ENCODE results near the gene KLHL22.

The KLHL22 gene

DNA sequence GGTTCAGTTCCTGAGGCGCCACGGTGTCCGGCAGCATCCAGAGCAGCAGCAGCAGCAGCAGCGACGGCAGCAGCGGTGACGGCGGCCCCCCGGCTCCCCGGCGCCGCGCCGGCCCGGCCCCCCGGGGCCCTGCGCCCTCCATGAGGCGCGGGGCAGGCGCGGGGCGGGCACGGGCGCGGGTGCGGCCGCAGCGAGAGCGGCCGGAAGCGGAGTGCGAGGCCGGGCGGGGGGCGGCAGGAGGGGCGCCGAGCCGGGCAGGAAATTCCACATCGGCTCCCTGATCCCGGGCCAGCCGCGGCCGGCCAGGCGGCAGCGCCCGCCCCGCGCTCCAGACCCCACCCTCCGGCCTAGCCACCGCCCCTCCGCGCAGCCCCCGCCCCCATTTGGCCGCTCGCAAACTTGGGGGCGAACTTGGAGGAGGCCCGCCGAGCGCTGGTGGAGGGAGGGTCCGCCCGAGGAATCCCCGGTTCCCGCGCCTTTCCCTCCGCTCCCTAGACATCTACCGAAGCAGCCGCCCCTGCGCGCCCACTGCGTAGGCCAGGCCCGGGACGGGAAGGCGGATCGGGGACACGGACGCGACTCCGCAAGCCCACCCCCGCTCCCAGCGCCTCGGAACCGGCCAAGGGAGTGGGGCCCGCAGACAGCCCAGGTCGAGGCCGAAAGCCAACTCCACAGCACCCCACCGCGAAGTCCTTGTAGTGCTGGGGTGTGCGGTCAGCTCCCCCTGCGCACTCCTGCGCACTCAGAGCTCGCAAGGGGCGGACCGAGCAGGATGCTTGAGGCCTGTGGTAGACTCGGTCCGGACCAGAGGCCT, 57.8 kb downstream of the KLHL22 start, which contains the start of gene SCARF2:
SCARF2 (minus strand) TSS at position 213 of the 814 bp plus-strand sequence; CDS start at position 142, 71 bp downstream.
- H3K79me2 ChIP-seq (ENCODE audit: low read length) = no peaks in the 10 kb centered on the region
- H3K4me3 ChIP-seq (ENCODE audit: low read length) = no peak within 1 kb of the TSS
- no peak within 1 kb of the TSS for H2AFZ ChIP-seq (ENCODE audit: low read depth, low read length)
- H4K20me1 ChIP-seq (ENCODE audit: insufficient read depth, low read length) = no peaks in the 10 kb centered on the region
- no peak within 1 kb of the TSS for H3K4me2 ChIP-seq (ENCODE audit: low read length)
- H3K4me1 ChIP-seq (ENCODE audit: low read length) = no peaks in the 10 kb centered on the region
- no peak within 1 kb of the TSS for H3K27ac ChIP-seq (ENCODE audit: low read length)
- no peaks in the 10 kb centered on the region for H3K27me3 ChIP-seq (ENCODE audit: low read depth, low read length)
- H3K36me3 ChIP-seq (replicated peaks; ENCODE audit: low read depth, low read length) = peaks cover 10% of the 10 kb centered on the region
- TF ChIP-seq EZH2phosphoT487 (IDR thresholded peaks at IDR 0.05; ENCODE audit: low read depth) = no peak
- TF ChIP-seq, protein P1, sequence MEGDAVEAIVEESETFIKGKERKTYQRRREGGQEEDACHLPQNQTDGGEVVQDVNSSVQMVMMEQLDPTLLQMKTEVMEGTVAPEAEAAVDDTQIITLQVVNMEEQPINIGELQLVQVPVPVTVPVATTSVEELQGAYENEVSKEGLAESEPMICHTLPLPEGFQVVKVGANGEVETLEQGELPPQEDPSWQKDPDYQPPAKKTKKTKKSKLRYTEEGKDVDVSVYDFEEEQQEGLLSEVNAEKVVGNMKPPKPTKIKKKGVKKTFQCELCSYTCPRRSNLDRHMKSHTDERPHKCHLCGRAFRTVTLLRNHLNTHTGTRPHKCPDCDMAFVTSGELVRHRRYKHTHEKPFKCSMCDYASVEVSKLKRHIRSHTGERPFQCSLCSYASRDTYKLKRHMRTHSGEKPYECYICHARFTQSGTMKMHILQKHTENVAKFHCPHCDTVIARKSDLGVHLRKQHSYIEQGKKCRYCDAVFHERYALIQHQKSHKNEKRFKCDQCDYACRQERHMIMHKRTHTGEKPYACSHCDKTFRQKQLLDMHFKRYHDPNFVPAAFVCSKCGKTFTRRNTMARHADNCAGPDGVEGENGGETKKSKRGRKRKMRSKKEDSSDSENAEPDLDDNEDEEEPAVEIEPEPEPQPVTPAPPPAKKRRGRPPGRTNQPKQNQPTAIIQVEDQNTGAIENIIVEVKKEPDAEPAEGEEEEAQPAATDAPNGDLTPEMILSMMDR (IDR thresholded peaks at IDR 0.05; ENCODE audit: low read depth, low read length) = no peak
- no peaks in the 10 kb centered on the region for H3K9me3 ChIP-seq (ENCODE audit: insufficient read depth, low read length)
- no peak within 1 kb of the TSS for H3K9ac ChIP-seq (ENCODE audit: low read length)

- H3K9me3 ChIP-seq (ENCODE audit: insufficient read depth, low read length) = no peaks in the 10 kb centered on the region
- H3K27me3 ChIP-seq (ENCODE audit: low read depth, low read length) = no peaks in the 10 kb centered on the region
- H3K9ac ChIP-seq (ENCODE audit: low read length) = no peak overlapping the region
- TF ChIP-seq, protein P1 (IDR thresholded peaks at IDR 0.05; ENCODE audit: low read depth, low read length) = no peak
- TF ChIP-seq EZH2phosphoT487 (IDR thresholded peaks at IDR 0.05; ENCODE audit: low read depth) = no peak
- no peaks in the 10 kb centered on the region for H3K4me1 ChIP-seq (ENCODE audit: low read length)
- no peaks in the 10 kb centered on the region for H3K79me2 ChIP-seq (ENCODE audit: low read length)
- H3K4me2 ChIP-seq (ENCODE audit: low read length) = no peak overlapping the region
- H4K20me1 ChIP-seq (ENCODE audit: insufficient read depth, low read length) = no peaks in the 10 kb centered on the region
- peaks cover 1% of the 10 kb centered on the region for H3K36me3 ChIP-seq (replicated peaks; ENCODE audit: low read depth, low read length)
- no peak overlapping the region for H3K27ac ChIP-seq (ENCODE audit: low read length)
- no peak overlapping the region for H3K4me3 ChIP-seq (ENCODE audit: low read length)
- H2AFZ ChIP-seq (ENCODE audit: low read depth, low read length) = no peak overlapping the region
Measured at GRCh38 chr22:20436768-20437612, 58.6 kb downstream of the KLHL22 start.

DNA sequence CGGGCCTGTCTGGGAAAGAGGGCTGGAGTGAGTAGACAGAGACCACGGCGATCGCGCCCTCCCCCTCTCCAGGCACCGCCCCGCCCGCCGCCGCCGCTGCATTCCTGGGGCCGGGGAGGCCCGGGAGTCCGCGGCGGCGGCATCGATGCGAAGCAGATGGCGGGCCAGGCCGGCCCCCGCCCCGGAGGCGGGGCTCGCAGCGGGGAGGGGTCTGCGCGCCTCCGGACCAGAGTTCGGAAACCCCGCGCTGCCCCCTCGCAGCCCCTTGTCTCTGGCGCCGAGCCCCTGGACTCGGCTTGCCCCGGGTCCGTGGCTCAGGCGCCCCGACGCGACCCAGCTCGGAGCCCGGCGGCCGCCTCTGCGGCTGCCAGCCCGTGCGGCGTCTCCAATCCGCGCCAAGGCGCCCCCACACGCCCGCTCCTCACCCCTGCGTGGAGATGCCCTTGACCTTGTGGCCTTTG, 59.3 kb downstream of the KLHL22 start:
- Histone ChIP-seq H3K27me3 (ENCODE audit: low read depth, low read length) (no peaks in the 10 kb centered on the region), H3K4me1 (ENCODE audit: low read length) (no peaks in the 10 kb centered on the region), H3K9me3 (ENCODE audit: insufficient read depth, low read length) (no peaks in the 10 kb centered on the region), H3K27ac (ENCODE audit: low read length) (no peak overlapping the region), H3K79me2 (ENCODE audit: low read length) (no peaks in the 10 kb centered on the region), H4K20me1 (ENCODE audit: insufficient read depth, low read length) (no peaks in the 10 kb centered on the region), H3K4me2 (ENCODE audit: low read length) (no peak overlapping the region), H3K36me3 (replicated peaks; ENCODE audit: low read depth, low read length) (no peaks in the 10 kb centered on the region), H3K9ac (ENCODE audit: low read length) (no peak overlapping the region), H3K4me3 (ENCODE audit: low read length) (no peak overlapping the region), H2AFZ (ENCODE audit: low read depth, low read length) (no peak overlapping the region)
- TF ChIP-seq EZH2phosphoT487 (IDR thresholded peaks at IDR 0.05; ENCODE audit: low read depth) = no peak
- TF ChIP-seq, protein P1 (IDR thresholded peaks at IDR 0.05; ENCODE audit: low read depth, low read length) = no peak
